ENCODE data around the gene VIL1.

The VIL1 gene

GRCh38 chr2:218418717-218419458 is at the start of gene VIL1:
VIL1 (plus strand) TSS chr2:218419123; CDS start chr2:218423779, 4,656 bp downstream.
- Mint-ChIP-seq H3K4me3 (no peak within 1 kb of the TSS), H3K4me1 (ENCODE audit: low read depth) (no peaks in the 10 kb centered on the region), H3K36me3 (ENCODE audit: low read depth) (no peaks in the 10 kb centered on the region)

DNA sequence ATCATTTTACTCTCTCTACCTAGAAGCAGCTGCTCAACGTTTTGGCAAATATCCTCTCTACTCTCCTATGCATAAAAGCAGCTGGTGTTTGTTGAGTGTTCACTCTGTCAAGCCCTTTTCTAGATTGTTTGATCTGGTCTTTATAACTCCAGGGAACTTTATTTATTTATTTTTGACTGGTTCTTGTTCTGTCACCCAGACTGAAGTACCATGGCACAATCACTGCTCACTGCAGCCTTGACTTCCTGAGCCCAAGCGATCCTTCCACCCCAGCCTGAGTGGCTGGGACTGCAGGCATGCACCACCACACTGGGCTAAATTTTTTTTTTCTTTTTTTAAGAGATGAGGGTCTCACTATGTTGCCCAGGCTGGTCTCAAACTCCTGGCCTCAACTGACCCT is 49.6 kb upstream of the VIL1 start:
- no peak overlapping the region for H3K27ac Mint-ChIP-seq
- no peaks in the 10 kb centered on the region for H3K36me3 Mint-ChIP-seq (ENCODE audit: low read depth)
- H3K9me3 Mint-ChIP-seq = no peaks in the 10 kb centered on the region
- H3K27me3 Mint-ChIP-seq = no peaks in the 10 kb centered on the region
- H3K4me1 Mint-ChIP-seq (ENCODE audit: low read depth) = peaks cover 23% of the 10 kb centered on the region
- no peak overlapping the region for H3K4me3 Mint-ChIP-seq

More at GRCh38 chr2:218418717-218419458, at the start of gene VIL1:
- Mint-ChIP-seq H3K27ac (no peak within 1 kb of the TSS), H3K9me3 (no peaks in the 10 kb centered on the region), H3K27me3 (no peaks in the 10 kb centered on the region)

DNA sequence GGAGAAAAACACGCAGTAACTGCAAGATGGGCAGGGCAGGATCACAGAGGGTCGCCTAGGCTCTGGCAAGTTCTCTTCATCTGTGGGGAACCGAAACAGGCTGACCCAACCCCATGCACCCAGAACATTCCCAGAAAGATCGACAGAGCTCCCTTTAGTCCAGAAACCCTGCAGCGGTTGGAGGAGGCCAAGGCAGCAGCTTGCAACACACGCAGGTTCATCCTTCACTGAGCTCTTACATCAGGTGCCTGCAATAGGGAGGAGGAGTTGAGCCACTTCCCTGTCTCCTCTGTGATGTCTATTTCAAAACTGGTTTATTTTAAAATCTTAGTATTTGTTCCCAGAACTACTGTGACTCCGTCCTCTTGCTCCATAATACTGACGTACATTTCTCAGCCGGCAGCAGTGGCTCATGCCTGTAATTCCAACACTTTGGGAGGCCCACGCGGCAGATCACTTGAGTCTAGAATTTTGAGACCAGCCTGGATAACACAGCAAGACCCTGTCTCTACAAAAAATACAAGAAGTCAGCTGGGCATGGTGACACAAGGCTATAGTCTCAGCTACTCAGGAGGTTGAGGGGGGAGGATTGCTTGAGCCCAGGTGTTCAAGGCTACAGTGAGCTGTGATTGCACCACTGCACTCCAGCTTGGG is 48.4 kb upstream of the VIL1 start:
- Mint-ChIP-seq H3K36me3 (ENCODE audit: low read depth) (no peaks in the 10 kb centered on the region), H3K4me3 (no peak overlapping the region), H3K27me3 (no peaks in the 10 kb centered on the region), H3K4me1 (ENCODE audit: low read depth) (peaks cover 23% of the 10 kb centered on the region), H3K9me3 (no peaks in the 10 kb centered on the region), H3K27ac (no peak overlapping the region)

DNA sequence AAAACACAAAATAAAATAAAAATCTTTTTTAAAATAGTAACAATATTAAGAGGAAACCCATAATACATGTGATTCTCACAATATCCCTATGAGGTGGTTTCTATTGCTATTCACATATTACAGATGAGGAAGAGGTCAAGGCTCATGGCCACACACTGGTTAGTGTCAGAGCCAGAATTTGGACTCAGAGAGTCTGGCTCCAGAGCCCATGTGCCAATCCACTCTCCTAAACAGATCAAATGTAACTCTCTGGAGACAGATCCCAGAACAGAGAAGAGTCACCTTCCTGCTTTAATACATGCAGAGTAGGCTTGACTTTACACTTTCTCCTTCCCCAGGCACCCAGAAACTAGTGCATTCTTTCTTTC is 47.0 kb upstream of the VIL1 start:
- H3K27me3 Mint-ChIP-seq = no peaks in the 10 kb centered on the region
- H3K27ac Mint-ChIP-seq = no peak overlapping the region
- H3K9me3 Mint-ChIP-seq = no peaks in the 10 kb centered on the region
- no peak overlapping the region for H3K4me3 Mint-ChIP-seq
- H3K4me1 Mint-ChIP-seq (ENCODE audit: low read depth) = peaks cover 19% of the 10 kb centered on the region
- no peaks in the 10 kb centered on the region for H3K36me3 Mint-ChIP-seq (ENCODE audit: low read depth)

DNA sequence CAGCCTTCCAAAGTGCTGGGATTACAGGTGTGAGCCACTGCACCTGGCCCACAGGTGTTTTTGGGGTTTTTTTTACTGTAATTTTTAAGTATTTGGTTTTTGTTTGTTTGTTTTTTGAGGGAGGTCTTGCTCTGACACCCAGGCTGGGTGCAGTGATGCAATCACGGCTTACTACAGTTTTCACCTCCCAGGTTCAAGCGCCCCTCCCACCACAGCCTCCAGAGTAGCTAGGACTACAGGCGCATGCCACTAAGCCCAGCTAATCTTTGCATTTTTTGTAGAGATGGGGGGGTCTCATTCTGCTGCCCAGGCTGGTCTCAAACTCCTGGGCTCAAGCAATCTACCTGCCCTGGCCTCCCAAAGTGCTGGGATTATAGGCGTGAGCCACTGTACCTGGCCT is 44.1 kb upstream of the VIL1 start:
- Mint-ChIP-seq H3K4me3 (no peak overlapping the region), H3K27ac (no peak overlapping the region), H3K27me3 (no peaks in the 10 kb centered on the region), H3K4me1 (ENCODE audit: low read depth) (peaks cover 4% of the 10 kb centered on the region), H3K36me3 (ENCODE audit: low read depth) (no peaks in the 10 kb centered on the region), H3K9me3 (no peaks in the 10 kb centered on the region)

DNA sequence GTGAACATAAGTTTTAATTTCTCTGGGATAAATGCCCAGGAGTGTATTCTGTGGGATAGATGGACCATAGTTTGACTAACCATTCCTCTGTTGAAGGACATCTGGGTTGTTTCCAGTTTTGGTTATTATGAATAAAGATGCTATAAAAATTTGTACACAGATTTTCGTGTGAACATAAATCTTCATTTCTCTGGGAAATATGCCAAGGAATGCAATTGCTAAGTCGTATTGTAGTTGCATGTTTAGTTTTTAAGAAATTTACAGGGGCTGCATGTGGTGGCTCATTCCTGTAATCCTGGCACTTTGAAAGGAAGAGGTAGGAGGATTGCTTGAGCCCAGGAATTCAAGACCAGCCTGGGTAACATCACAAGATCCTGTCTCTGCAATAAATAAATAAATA is 43.7 kb upstream of the VIL1 start:
- H3K27ac Mint-ChIP-seq = no peak overlapping the region
- no peak overlapping the region for H3K4me3 Mint-ChIP-seq

GRCh38 chr2:218378053-218378452 is 40.9 kb upstream of the VIL1 start:
- H3K4me1 Mint-ChIP-seq (ENCODE audit: low read depth) = no peaks in the 10 kb centered on the region
- H3K27me3 Mint-ChIP-seq = no peaks in the 10 kb centered on the region
- no peak overlapping the region for H3K4me3 Mint-ChIP-seq
- H3K9me3 Mint-ChIP-seq = no peaks in the 10 kb centered on the region
- no peak overlapping the region for H3K27ac Mint-ChIP-seq
- H3K36me3 Mint-ChIP-seq (ENCODE audit: low read depth) = no peaks in the 10 kb centered on the region

More for the DNA sequence above, 43.7 kb upstream of the VIL1 start:
- Mint-ChIP-seq H3K4me1 (ENCODE audit: low read depth) (peaks cover 1% of the 10 kb centered on the region), H3K36me3 (ENCODE audit: low read depth) (no peaks in the 10 kb centered on the region), H3K27me3 (no peaks in the 10 kb centered on the region), H3K9me3 (no peaks in the 10 kb centered on the region)

- no peaks in the 10 kb centered on the region for H3K4me1 Mint-ChIP-seq (ENCODE audit: low read depth)
- no peaks in the 10 kb centered on the region for H3K27me3 Mint-ChIP-seq
- H3K36me3 Mint-ChIP-seq (ENCODE audit: low read depth) = no peaks in the 10 kb centered on the region
- H3K9me3 Mint-ChIP-seq = no peaks in the 10 kb centered on the region
- H3K4me3 Mint-ChIP-seq = no peak within 1 kb of the TSS
- H3K27ac Mint-ChIP-seq = no peak within 1 kb of the TSS
Measured at GRCh38 chr2:218381916-218382366, 37.0 kb upstream of the VIL1 start, which contains the start of gene SLC11A1. SLC11A1 (plus strand) TSS chr2:218382273; CDS start chr2:218382369, 96 bp downstream.

- no peaks in the 10 kb centered on the region for H3K9me3 Mint-ChIP-seq
- no peaks in the 10 kb centered on the region for H3K36me3 Mint-ChIP-seq (ENCODE audit: low read depth)
- H3K27ac Mint-ChIP-seq = no peak overlapping the region
- H3K27me3 Mint-ChIP-seq = peaks cover 3% of the 10 kb centered on the region
- no peak overlapping the region for H3K4me3 Mint-ChIP-seq
- H3K4me1 Mint-ChIP-seq (ENCODE audit: low read depth) = peaks cover 6% of the 10 kb centered on the region
Measured at GRCh38 chr2:218382785-218383184, 36.1 kb upstream of the VIL1 start.

DNA sequence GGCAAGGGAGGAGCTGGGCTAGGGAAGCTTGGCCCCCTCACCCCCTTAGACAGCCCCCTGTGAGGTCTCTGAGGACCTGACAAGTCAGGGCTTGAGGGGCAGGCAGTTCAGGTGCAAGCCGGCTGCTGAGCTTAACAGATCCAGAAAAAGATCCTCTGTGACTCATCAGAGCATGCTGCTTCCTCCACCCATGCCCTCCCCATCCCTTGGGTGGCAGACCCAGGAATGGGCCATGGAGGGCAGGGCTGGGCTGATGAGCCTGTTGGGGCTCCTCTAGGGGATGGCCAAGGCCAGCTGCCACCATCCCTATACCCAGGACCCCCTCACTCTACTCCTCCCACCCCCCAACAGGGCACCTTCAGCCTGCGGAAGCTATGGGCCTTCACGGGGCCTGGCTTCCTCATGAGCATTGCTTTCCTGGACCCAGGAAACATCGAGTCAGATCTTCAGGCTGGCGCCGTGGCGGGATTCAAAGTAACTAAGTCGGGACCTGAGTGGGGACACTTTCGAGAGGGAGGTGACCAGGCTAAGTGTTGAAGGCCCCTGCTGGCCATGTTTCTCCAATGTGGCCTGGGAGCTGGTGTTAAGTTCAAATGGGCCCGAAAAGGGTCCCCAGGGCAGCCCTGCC is 34.9 kb upstream of the VIL1 start:
- Mint-ChIP-seq H3K4me3 (no peak overlapping the region), H3K27ac (no peak overlapping the region)

DNA sequence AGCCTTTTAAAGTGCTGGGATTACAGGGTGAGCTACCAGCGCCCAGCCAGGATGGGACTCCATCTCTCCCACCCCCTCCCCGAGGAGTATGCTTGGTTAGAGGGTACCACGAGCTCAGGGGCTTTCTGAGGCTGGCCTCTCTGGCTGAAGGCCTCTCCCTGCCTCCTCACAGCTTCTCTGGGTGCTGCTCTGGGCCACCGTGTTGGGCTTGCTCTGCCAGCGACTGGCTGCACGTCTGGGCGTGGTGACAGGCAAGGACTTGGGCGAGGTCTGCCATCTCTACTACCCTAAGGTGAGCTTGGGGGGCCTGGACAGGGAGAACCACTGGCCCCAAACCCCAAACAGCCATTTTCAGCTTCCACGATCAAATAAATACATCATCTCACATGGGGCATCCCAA is 33.9 kb upstream of the VIL1 start:
- peaks cover 3% of the 10 kb centered on the region for H3K27me3 Mint-ChIP-seq
- peaks cover 6% of the 10 kb centered on the region for H3K4me1 Mint-ChIP-seq (ENCODE audit: low read depth)
- no peak overlapping the region for H3K27ac Mint-ChIP-seq
- no peaks in the 10 kb centered on the region for H3K9me3 Mint-ChIP-seq
- H3K4me3 Mint-ChIP-seq = no peak overlapping the region
- H3K36me3 Mint-ChIP-seq (ENCODE audit: low read depth) = no peaks in the 10 kb centered on the region

More for the DNA sequence above, 34.9 kb upstream of the VIL1 start:
- no peaks in the 10 kb centered on the region for H3K36me3 Mint-ChIP-seq (ENCODE audit: low read depth)
- H3K4me1 Mint-ChIP-seq (ENCODE audit: low read depth) = peaks cover 6% of the 10 kb centered on the region
- no peaks in the 10 kb centered on the region for H3K9me3 Mint-ChIP-seq
- peaks cover 3% of the 10 kb centered on the region for H3K27me3 Mint-ChIP-seq

DNA sequence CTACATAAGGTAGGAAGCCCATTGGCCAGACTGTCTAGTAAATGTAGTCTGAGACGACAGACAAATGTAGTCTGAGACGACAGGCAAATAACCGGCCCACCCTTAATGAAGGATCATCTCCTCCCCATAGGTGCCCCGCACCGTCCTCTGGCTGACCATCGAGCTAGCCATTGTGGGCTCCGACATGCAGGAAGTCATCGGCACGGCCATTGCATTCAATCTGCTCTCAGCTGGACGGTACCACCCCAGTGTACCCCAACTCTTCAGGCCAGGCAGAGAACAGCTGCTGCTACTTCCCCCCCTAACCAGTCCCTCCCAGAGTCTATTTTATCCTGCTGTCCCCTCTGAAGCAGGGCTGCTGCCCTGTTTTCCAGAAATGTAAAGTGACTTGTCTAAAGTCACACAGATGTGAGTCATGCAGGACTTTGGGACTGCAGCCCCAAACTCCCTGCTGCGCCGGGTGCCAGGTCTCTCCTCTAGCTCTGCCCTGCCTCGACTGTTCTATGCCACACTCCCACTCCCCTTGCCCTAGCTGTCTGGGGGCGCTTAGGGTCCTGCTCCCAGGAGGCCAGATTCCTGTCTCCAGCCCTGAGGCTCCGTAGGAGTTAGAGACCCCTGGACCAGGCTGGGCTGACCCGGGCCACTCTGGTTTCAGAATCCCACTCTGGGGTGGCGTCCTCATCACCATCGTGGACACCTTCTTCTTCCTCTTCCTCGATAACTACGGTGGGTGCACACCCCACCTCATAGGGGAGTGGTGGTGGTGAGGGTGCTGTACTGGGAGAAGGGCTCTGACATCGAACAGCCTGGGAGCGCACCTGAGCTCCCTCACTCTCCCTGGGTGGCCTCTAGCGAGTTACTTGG is 32.2 kb upstream of the VIL1 start:
- H3K27ac Mint-ChIP-seq = no peak overlapping the region
- H3K36me3 Mint-ChIP-seq (ENCODE audit: low read depth) = no peaks in the 10 kb centered on the region
- no peak overlapping the region for H3K4me3 Mint-ChIP-seq
- H3K9me3 Mint-ChIP-seq = no peaks in the 10 kb centered on the region
- H3K27me3 Mint-ChIP-seq = peaks cover 3% of the 10 kb centered on the region
- H3K4me1 Mint-ChIP-seq (ENCODE audit: low read depth) = peaks cover 6% of the 10 kb centered on the region

- Mint-ChIP-seq H3K9me3 (no peaks in the 10 kb centered on the region), H3K4me1 (ENCODE audit: low read depth) (peaks cover 6% of the 10 kb centered on the region), H3K4me3 (peak overlapping the region; percentile 39), H3K27ac (no peak overlapping the region), H3K36me3 (ENCODE audit: low read depth) (no peaks in the 10 kb centered on the region), H3K27me3 (peaks cover 3% of the 10 kb centered on the region)
Measured at GRCh38 chr2:218387369-218388194, 31.3 kb upstream of the VIL1 start.
